Activated CD8-positive, alpha-beta memory T cell treated with anti-CD3 and anti-CD28 coated beads, Interleukin-2, amount 10 ng/mL, durations not matched to agents 7 days and 5 days (primary cell): Measurements from ENCODE around the gene RAD51B. TPM values are rescaled to one million over a fixed set of nuclear protein-coding genes. Genes with fewer than 3 reads are reported as not detected.

Experiments
- ATAC-seq: fragments of 150-1000 bp; cut with Tn5 transposase; one replicate; pipeline ENCODE4 v1.10.0; 2021; ENCODE audit warnings: moderate library complexity
- CTCF ChIA-PET: fragments of 350-600 bp; sonication (Branson Sonifier 250); formaldehyde crosslinking; loops from one replicate; lab custom pipeline; 2021; ENCODE audit warnings: antibody characterized with exemption; lab: Charles Lee
- DNase-seq: peaks from one replicate; pipeline ENCODE4 v3.0.0-alpha.2; 2020
- H3K27ac Mint-ChIP-seq: one replicate; pipeline ENCODE4 v1.8.0; 2021; ENCODE audit warnings: mild to moderate bottlenecking, mixed read lengths
- H3K27me3 Mint-ChIP-seq: one replicate; pipeline ENCODE4 v1.8.0; 2021; ENCODE audit warnings: mixed read lengths
- H3K36me3 Mint-ChIP-seq: one replicate; pipeline ENCODE4 v1.8.0; 2021; ENCODE audit warnings: mild to moderate bottlenecking, mixed read lengths
- H3K4me1 Mint-ChIP-seq: one replicate; pipeline ENCODE4 v1.8.0; 2021; ENCODE audit warnings: mixed read lengths
- H3K4me3 Mint-ChIP-seq: one replicate; pipeline ENCODE4 v1.8.0; 2021; ENCODE audit warnings: mild to moderate bottlenecking, moderate library complexity, mixed read lengths
- H3K9me3 Mint-ChIP-seq: one replicate; pipeline ENCODE4 v1.8.0; 2022; ENCODE audit warnings: low read depth, mixed read lengths
- total RNA-seq, 2 experiments: library from RNA; stranded (reverse); gene quantifications; one replicate each; pipeline ENCODE4 v1.2.3, GENCODE V29; 2021

The RAD51B gene
- total RNA-seq, 2 experiments from 2014 or later: 35.3 to 55.5 TPM

DNA sequence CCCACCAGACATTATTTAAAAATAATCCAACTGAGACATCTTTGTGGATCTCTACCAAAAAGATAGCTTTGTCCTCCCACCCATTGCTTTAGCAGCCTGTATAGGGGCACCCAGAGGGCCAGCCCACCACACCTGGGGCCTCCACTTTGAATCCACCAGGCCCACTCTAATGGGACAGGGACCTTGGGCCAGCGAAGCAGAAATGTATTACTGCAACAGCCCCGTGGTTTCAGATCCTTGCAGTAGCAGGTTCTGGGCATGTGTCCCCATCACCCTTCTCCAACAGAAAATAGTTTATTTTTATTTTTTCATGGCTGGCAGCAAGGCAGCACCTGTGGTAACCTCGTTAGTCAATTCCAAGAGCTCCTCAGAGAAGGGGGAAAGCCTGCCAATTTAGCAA lies 754.9 kb downstream of the RAD51B start:
- ATAC-seq (no peak), DNase-seq (no peak)
- H3K27ac Mint-ChIP-seq: no peak overlapping the region
- CTCF ChIA-PET: no interaction called here
- no peaks in the 10 kb centered on the region for H3K9me3 Mint-ChIP-seq
- no peak overlapping the region for H3K4me3 Mint-ChIP-seq
- H3K27me3 Mint-ChIP-seq: no peaks in the 10 kb centered on the region
- no peaks in the 10 kb centered on the region for H3K36me3 Mint-ChIP-seq
- no peaks in the 10 kb centered on the region for H3K4me1 Mint-ChIP-seq

- Mint-ChIP-seq H3K27me3 (no peaks in the 10 kb centered on the region), H3K9me3 (no peaks in the 10 kb centered on the region), H3K4me1 (no peaks in the 10 kb centered on the region), H3K27ac (no peak overlapping the region), H3K36me3 (no peaks in the 10 kb centered on the region), H3K4me3 (no peak overlapping the region)
- ATAC-seq: no peak
- CTCF ChIA-PET: no interaction called here
- DNase-seq: no peak
Measured at GRCh38 chr14:68574906-68575305, 755.3 kb downstream of the RAD51B start.

DNA sequence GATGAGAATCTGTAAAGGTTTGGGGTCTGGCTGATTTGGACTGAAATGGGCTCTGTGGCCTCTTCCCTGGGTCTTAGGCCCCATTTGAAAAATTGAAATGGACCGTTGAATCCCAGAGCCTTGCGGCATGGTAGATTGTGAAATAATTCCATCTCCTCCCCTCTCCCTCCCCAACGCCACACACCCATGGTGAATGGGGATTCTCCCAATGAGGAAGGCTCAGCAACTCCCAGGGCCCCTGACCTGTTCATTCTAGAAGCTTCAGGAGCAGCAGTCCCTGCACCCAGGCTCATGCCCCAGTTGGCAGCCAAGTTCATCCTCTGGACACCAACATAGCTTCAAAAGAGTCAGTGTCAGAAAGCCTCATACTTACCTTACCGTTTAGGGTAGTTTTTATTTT lies 755.8 kb downstream of the RAD51B start:
- CTCF ChIA-PET: no interaction called here
- H3K27ac Mint-ChIP-seq: no peak overlapping the region
- H3K4me3 Mint-ChIP-seq: no peak overlapping the region
- H3K4me1 Mint-ChIP-seq: no peaks in the 10 kb centered on the region
- DNase-seq (no peak), ATAC-seq (no peak)
- H3K36me3 Mint-ChIP-seq: no peaks in the 10 kb centered on the region
- no peaks in the 10 kb centered on the region for H3K27me3 Mint-ChIP-seq
- H3K9me3 Mint-ChIP-seq: no peaks in the 10 kb centered on the region

- no peak for ATAC-seq
Measured at GRCh38 chr14:68576031-68576430, 756.5 kb downstream of the RAD51B start.

DNA sequence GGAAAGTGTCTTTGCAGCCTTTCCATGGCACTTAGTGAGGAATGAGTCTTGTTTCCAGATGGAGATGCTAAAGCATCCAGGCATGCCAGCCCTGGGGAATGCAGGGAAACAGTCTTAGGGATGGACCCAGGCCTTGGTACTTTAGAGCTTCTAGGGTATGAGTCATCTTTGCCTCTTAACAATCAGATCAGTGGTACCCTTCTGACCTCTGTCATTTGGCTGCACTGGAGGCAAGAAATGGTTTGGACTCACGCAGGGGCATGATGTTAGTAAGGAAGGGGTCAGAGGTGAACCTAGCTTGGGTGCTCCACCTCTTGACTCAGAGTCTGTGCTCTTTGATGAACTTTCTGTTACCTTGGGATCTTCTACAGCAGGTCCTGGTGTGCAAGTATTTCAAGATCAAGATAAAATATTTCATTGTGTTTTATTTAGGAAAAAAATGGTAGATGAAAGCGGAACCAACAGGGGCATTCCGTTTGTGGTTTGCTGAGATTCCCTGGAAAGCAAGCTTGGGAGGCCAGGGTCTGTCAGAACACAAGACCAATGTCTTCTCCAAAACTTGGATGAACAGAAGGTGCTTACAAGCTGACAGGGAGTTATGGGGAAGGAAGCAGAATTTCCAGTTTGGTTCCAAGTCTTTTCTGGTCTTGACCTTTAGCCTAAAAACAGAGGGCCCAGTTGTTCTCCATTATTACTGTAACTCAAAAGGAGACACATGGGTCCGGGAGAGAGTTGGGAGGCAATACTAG lies 757.1 kb downstream of the RAD51B start:
- Mint-ChIP-seq H3K4me3 (no peak overlapping the region), H3K9me3 (no peaks in the 10 kb centered on the region), H3K4me1 (no peaks in the 10 kb centered on the region), H3K36me3 (peaks cover 2% of the 10 kb centered on the region), H3K27me3 (no peaks in the 10 kb centered on the region), H3K27ac (no peak overlapping the region)
- CTCF ChIA-PET: no interaction called here
- ATAC-seq (no peak), DNase-seq (no peak)

More at GRCh38 chr14:68576031-68576430, 756.5 kb downstream of the RAD51B start:
- H3K27ac Mint-ChIP-seq: no peak overlapping the region
- no peaks in the 10 kb centered on the region for H3K4me1 Mint-ChIP-seq
- H3K4me3 Mint-ChIP-seq: no peak overlapping the region
- DNase-seq: no peak
- H3K9me3 Mint-ChIP-seq: no peaks in the 10 kb centered on the region
- CTCF ChIA-PET: no interaction called here
- H3K27me3 Mint-ChIP-seq: no peaks in the 10 kb centered on the region
- H3K36me3 Mint-ChIP-seq: no peaks in the 10 kb centered on the region

GRCh38 chr14:68577802-68578541 lies 758.4 kb downstream of the RAD51B start:
- Mint-ChIP-seq H3K27ac (no peak overlapping the region), H3K27me3 (no peaks in the 10 kb centered on the region), H3K9me3 (no peaks in the 10 kb centered on the region), H3K4me3 (no peak overlapping the region), H3K36me3 (peaks cover 3% of the 10 kb centered on the region), H3K4me1 (no peaks in the 10 kb centered on the region)
- DNase-seq: no peak
- CTCF ChIA-PET: no interaction called here
- no peak for ATAC-seq

DNA sequence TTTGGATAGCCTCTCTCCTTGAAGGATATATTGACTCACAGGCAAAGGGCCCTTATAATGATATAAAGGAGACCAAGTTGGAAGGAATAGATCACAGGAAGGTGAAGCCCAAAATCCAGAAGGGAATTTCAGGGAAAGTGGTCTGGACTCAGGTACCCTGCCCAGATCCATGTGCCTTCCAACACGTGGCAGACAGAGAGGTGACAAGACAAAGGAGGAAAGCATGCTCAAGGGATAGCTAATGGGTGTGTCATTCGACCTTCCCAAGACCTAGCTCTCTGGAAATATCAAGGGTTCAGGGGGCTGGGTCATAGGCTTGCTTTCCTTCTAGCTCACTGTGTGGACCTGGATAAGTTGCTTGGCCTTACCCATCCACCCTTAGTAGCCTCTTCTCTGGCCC lies 759.0 kb downstream of the RAD51B start:
- ATAC-seq (no peak), DNase-seq (no peak)
- Mint-ChIP-seq H3K36me3 (peaks cover 3% of the 10 kb centered on the region), H3K27me3 (no peaks in the 10 kb centered on the region), H3K4me3 (no peak overlapping the region), H3K4me1 (no peaks in the 10 kb centered on the region), H3K27ac (no peak overlapping the region), H3K9me3 (no peaks in the 10 kb centered on the region)
- CTCF ChIA-PET: no interaction called here

DNA sequence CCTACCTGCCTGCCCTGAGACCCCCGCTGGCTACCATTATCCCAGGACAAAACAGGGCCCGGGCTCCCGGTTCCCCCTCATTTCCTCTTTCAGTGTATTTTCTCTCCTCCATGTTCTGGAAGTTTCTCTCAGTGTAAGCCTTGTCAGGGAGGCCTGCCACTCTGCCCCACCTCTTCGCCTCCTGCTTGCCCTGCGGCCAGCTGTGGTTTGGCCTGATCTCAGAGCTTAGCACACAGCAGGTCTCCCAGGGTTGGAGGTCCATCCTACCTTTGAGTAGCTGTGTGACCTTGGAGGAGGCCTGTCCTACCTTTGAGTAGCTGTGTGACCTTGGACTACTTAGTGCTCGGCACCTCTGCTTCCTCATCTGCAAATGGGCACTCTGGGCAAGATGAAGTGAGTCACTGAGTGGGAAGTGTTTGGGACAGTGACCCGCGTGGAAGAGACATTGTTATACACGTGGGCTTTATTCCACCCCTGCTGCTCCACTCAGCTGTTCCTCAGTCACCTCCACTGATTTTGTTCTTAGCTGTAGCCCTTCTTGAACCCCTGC lies 760.6 kb downstream of the RAD51B start:
- DNase-seq (no peak), ATAC-seq (no peak)
- Mint-ChIP-seq H3K4me3 (no peak overlapping the region), H3K4me1 (no peaks in the 10 kb centered on the region), H3K9me3 (no peaks in the 10 kb centered on the region), H3K27ac (no peak overlapping the region), H3K36me3 (peaks cover 3% of the 10 kb centered on the region), H3K27me3 (no peaks in the 10 kb centered on the region)
- CTCF ChIA-PET: no interaction called here

DNA sequence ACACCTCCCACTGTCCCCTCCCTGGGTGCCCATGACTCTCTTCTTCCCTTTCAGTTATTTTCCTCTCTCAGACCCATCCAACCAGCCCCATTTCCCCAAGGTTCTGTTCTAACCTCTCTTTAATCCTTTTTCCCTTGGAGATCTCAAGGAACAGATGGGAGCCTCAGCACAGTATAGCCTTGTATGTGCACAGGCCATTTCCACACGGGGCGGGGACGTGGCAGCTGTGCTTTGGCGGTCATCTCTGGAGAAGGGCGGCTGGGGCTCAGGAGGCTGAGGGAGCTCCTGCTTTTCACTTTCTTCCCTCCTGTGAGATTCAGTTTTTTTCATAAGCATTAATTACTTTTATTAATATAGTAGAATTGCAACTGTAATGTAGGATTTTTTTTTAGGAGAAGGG lies 761.1 kb downstream of the RAD51B start:
- CTCF ChIA-PET: no interaction called here
- Mint-ChIP-seq H3K4me1 (no peaks in the 10 kb centered on the region), H3K27me3 (no peaks in the 10 kb centered on the region), H3K4me3 (no peak overlapping the region), H3K9me3 (no peaks in the 10 kb centered on the region), H3K36me3 (peaks cover 3% of the 10 kb centered on the region), H3K27ac (no peak overlapping the region)
- ATAC-seq: no peak
- DNase-seq: no peak

DNA sequence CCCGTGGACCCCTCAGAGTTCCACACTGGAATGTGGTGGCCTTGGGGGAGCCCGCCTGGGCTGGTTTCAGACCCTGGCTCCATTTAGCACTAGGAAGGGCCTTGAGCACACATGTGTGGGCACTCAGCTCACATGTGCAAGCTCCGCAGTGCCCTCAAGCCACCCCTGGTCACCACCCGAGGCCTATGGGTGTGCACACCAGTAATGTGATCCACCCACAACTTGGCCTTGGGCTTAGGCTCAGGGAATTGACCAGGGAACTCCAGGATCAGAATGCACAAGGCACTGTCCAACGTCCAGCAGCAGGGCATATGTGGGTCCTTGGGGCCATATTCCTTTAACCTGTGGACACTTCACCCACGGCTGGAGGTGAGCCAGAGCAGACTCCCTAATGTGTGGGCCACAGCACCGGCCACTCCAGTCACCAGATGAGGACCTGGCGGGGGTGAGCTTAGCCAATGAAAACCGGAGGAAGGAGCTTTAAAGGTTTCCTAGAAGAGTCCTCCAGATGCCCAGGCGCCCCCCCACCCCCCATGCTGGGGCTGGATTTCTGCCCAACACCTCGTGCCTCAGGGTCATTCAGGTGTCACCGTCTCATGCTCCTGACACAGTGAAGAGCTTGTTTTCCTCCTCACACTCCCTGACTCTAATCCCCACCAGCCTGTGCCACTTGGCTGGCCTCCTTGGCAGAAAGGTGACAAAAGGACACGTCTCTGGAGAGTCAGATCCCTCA lies 764.1 kb downstream of the RAD51B start:
- Mint-ChIP-seq H3K4me3 (no peak overlapping the region), H3K36me3 (peaks cover 3% of the 10 kb centered on the region), H3K27ac (no peak overlapping the region), H3K27me3 (no peaks in the 10 kb centered on the region), H3K4me1 (no peaks in the 10 kb centered on the region), H3K9me3 (no peaks in the 10 kb centered on the region)
- DNase-seq (no peak), ATAC-seq (no peak)
- CTCF ChIA-PET: no interaction called here

- Mint-ChIP-seq H3K9me3 (no peaks in the 10 kb centered on the region), H3K27ac (no peak overlapping the region), H3K36me3 (peaks cover 3% of the 10 kb centered on the region), H3K27me3 (no peaks in the 10 kb centered on the region), H3K4me3 (no peak overlapping the region), H3K4me1 (no peaks in the 10 kb centered on the region)
- no peak for DNase-seq
- CTCF ChIA-PET: no interaction called here
- ATAC-seq: no peak
Measured at GRCh38 chr14:68584786-68585185, 765.2 kb downstream of the RAD51B start.

GRCh38 chr14:68585690-68586089 lies 766.1 kb downstream of the RAD51B start:
- CTCF ChIA-PET: no interaction called here
- no peaks in the 10 kb centered on the region for H3K27me3 Mint-ChIP-seq
- DNase-seq: no peak
- no peak for ATAC-seq
- H3K4me3 Mint-ChIP-seq: no peak overlapping the region
- H3K36me3 Mint-ChIP-seq: peaks cover 3% of the 10 kb centered on the region
- H3K4me1 Mint-ChIP-seq: no peaks in the 10 kb centered on the region
- no peaks in the 10 kb centered on the region for H3K9me3 Mint-ChIP-seq
- H3K27ac Mint-ChIP-seq: no peak overlapping the region

DNA sequence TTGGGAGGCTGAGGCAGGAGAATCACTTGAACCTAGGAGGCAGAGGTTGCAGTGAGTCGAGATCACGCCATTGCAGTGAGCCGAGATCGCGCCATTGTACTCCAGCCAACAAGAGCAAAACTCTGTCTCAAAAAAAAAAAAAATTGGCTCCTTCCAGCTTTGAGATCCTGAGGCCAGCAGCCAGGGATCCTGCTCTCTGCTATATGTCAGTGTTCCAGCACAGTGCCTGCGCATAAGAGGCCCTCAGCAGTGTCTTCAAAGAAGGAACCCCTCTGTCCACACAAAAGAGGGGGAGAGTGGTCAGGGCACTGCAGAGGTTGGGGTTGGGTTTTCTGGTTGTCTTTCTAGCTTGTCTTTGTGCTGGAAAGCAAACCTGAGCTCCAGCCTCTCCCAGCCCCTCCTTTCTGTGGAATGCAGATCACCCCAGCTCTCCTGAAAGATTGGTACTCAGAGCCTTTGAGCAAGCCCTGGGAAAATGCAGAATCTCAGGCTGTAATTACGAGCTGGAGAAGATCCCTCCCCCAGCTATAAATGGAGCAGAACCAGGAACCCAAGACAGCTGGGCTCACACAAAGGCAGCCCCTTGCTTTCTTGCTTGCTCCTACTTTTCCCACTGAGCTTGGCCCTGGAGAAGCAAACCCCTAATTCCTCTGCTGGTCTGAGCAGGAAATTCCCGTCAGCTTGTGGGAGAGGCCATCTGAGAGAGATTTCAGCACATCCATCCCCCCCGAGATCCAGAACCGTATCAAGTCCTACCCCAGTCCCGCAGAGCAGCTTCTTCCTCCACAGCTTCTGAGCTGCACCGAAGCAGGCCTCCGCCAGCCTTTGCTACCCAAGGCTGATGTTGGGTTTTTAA lies 767.5 kb downstream of the RAD51B start:
- H3K9me3 Mint-ChIP-seq: no peaks in the 10 kb centered on the region
- H3K4me3 Mint-ChIP-seq: no peak overlapping the region
- peaks cover 1% of the 10 kb centered on the region for H3K36me3 Mint-ChIP-seq
- ATAC-seq (no peak), DNase-seq (no peak)
- CTCF ChIA-PET: no interaction called here
- H3K4me1 Mint-ChIP-seq: no peaks in the 10 kb centered on the region
- no peaks in the 10 kb centered on the region for H3K27me3 Mint-ChIP-seq
- H3K27ac Mint-ChIP-seq: no peak overlapping the region
